MCF 10A (cell line): ENCODE data around the gene CYBC1. TPM values are rescaled to one million over a fixed set of nuclear protein-coding genes. Genes with fewer than 3 reads are reported as not detected.

Source experiments
- BruUV-seq: library from RNA; stranded (reverse); fragments of 400-500 nt; replicated peaks from 2 replicates; lab custom pipeline; 2021; lab: Mats Ljungman, UMichigan
- CTCF ChIA-PET: fragments of 300-600 bp; sonication (Branson Sonifier 250); formaldehyde crosslinking; extraction: SDS; loops from one replicate; lab custom pipeline; 2021; ENCODE audit warnings: antibody characterized with exemption, inconsistent platforms; lab: Yijun Ruan, JAX
- POLR2A ChIA-PET: fragments of 300-600, 350-650 bp; sonication (Branson Sonifier 250); formaldehyde crosslinking; extraction: SDS; loops from one replicate; lab custom pipeline; 2020; ENCODE audit warnings: antibody characterized with exemption, inconsistent platforms; lab: Yijun Ruan, JAX
- DNase-seq: peaks from one replicate; pipeline ENCODE4 v3.0.0-alpha.2; 2018; ENCODE audit not compliant: unreplicated experiment
- H3K27ac Mint-ChIP-seq: one replicate; pipeline ENCODE4 v1.8.0; 2022; ENCODE audit warnings: mild to moderate bottlenecking, low read depth, mixed read lengths; ENCODE audit not compliant: unreplicated experiment
- H3K27me3 Mint-ChIP-seq: one replicate; pipeline ENCODE4 v1.8.0; 2022; ENCODE audit warnings: mixed read lengths; ENCODE audit not compliant: insufficient read depth, unreplicated experiment
- H3K36me3 Mint-ChIP-seq: one replicate; pipeline ENCODE4 v1.8.0; 2022; ENCODE audit warnings: mild to moderate bottlenecking, moderate library complexity, mixed read lengths; ENCODE audit not compliant: insufficient read depth, unreplicated experiment
- H3K4me1 Mint-ChIP-seq: one replicate; pipeline ENCODE4 v1.8.0; 2022; ENCODE audit warnings: mixed read lengths; ENCODE audit not compliant: insufficient read depth, unreplicated experiment
- H3K4me3 Mint-ChIP-seq: one replicate; pipeline ENCODE4 v1.8.0; 2022; ENCODE audit warnings: mild to moderate bottlenecking, moderate library complexity, mixed read lengths; ENCODE audit not compliant: unreplicated experiment
- H3K9me3 Mint-ChIP-seq: one replicate; pipeline ENCODE4 v1.8.0; 2022; ENCODE audit warnings: mixed read lengths; ENCODE audit not compliant: unreplicated experiment
- CTCF ChIP-seq: fragments of 200-600 bp; IDR thresholded peaks from one replicate; pipeline ENCODE4 v1.8.0; 2022; ENCODE audit warnings: antibody characterized with exemption, mild to moderate bottlenecking; ENCODE audit not compliant: unreplicated experiment
- intact Hi-C: fragments of 100-400 bp; cut with micrococcal nuclease; formaldehyde crosslinking; loops from 2 replicates; pipeline ENCODE4 v1.14.1; 2022
- total RNA-seq: library from RNA; stranded (reverse); gene quantifications from 2 replicates; pipeline ENCODE4 v1.2.3, GENCODE V29; 2022

CYBC1 gene
- total RNA-seq, 1 experiment from 2014 or later, result 38.0 TPM

- CTCF ChIA-PET, result no interaction called here
- H3K9me3 Mint-ChIP-seq, result no peaks in the 10 kb centered on the region
- no peaks in the 10 kb centered on the region for H3K27me3 Mint-ChIP-seq
- TF ChIP-seq CTCF, result no peak
- peaks cover 61% of the 10 kb centered on the region for H3K36me3 Mint-ChIP-seq
- no peak overlapping the region for H3K4me3 Mint-ChIP-seq
- POLR2A ChIA-PET, result interaction anchor here (0.6 to 1.3 kb wide), 3 partner anchors 10 to 406 kb away, joined by 3 to 4 read pairs (median 3); no protein-coding TSS in a partner anchor
- H3K27ac Mint-ChIP-seq, result no peak overlapping the region
- no peak for DNase-seq
- no TSS peak for BruUV-seq
- intact Hi-C loops, result no loop called here
- H3K4me1 Mint-ChIP-seq, result no peaks in the 10 kb centered on the region
These were observed 19.5 kb upstream of the CYBC1 start for GRCh38 chr17:82470065-82470464.

- ChIA-PET CTCF (no interaction called here), POLR2A (interaction anchor here (1.2 kb wide), 2 partner anchors 9 to 11 kb away, joined by 3 read pairs; no protein-coding TSS in a partner anchor)
- Mint-ChIP-seq H3K27me3 (no peaks in the 10 kb centered on the region), H3K9me3 (no peaks in the 10 kb centered on the region), H3K4me1 (no peaks in the 10 kb centered on the region), H3K27ac (no peak overlapping the region), H3K4me3 (no peak overlapping the region), H3K36me3 (peaks cover 55% of the 10 kb centered on the region)
- intact Hi-C loops, result no loop called here
- no peak for DNase-seq
- no TSS peak for BruUV-seq
- no peak for TF ChIP-seq CTCF
These were observed 18.1 kb upstream of the CYBC1 start for GRCh38 chr17:82468692-82469091.

GRCh38 chr17:82465023-82465603, 14.6 kb upstream of the CYBC1 start:
- DNase-seq, result no peak
- no peaks in the 10 kb centered on the region for H3K27me3 Mint-ChIP-seq
- TF ChIP-seq CTCF, result no peak
- no TSS peak for BruUV-seq
- CTCF ChIA-PET, result no interaction called here
- intact Hi-C loops, result no loop called here
- H3K27ac Mint-ChIP-seq, result no peak overlapping the region
- H3K4me1 Mint-ChIP-seq, result no peaks in the 10 kb centered on the region
- H3K4me3 Mint-ChIP-seq, result no peak overlapping the region
- no peaks in the 10 kb centered on the region for H3K9me3 Mint-ChIP-seq
- POLR2A ChIA-PET, result no interaction called here
- H3K36me3 Mint-ChIP-seq, result peaks cover 48% of the 10 kb centered on the region

DNA sequence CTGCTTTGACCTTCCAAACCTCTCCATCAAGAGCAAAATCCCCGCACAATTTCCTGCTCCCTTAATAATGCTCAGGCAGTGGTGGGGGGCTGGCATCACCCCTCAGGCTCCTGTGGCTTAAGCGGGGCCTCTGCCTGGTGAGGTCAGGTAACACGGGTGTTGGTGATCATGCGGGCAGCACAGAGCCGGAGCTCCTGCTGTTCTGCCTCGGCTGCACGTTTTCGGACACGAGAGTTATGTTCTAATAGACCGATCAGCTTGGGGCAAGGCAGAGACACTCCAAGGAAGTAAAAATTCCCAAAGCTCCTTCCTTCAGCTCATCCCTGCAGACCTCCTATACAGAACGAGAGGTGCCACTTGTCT, 14.0 kb upstream of the CYBC1 start:
- no peak overlapping the region for H3K27ac Mint-ChIP-seq
- no peaks in the 10 kb centered on the region for H3K27me3 Mint-ChIP-seq
- no peaks in the 10 kb centered on the region for H3K4me1 Mint-ChIP-seq
- no peak overlapping the region for H3K4me3 Mint-ChIP-seq
- intact Hi-C loops, result no loop called here
- TF ChIP-seq CTCF, result no peak
- POLR2A ChIA-PET, result no interaction called here
- H3K36me3 Mint-ChIP-seq, result peaks cover 48% of the 10 kb centered on the region
- BruUV-seq, result no TSS peak
- CTCF ChIA-PET, result no interaction called here
- DNase-seq, result no peak
- no peaks in the 10 kb centered on the region for H3K9me3 Mint-ChIP-seq
